ENCODE measurements around the gene VAMP4.
"Not testable (repeated sequence)": the region's sequence is repeated elsewhere in the genome, so short reads cannot be mapped to it uniquely, and the experiment has no call there.

The VAMP4 gene

GRCh38 chr1:171748651-171749050 lies 6.8 kb upstream of the VAMP4 start:
- FAIRE-seq = no peak

GRCh38 chr1:171744986-171745385 lies 3.1 kb upstream of the VAMP4 start:
- no peak for FAIRE-seq

- no peak for FAIRE-seq
Observed at GRCh38 chr1:171743081-171743870, 1.4 kb upstream of the VAMP4 start.

DNA sequence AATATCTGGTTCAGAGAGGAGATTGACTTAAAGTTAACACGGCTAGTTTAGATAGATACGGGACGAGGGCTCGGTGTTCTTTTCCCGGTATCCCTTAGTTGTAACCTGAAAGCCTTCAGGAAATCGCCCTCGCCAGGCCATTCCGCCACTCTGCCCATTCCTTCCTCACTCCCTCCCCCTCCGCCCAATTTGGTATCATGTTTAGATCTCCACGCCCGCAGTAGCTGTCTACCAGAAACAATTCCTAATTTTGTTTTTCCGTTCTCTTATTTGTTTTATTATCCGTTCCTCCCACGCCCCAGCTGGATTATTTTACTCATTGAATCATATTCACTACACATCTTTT lies 685 bp upstream of the VAMP4 start:
- no peak for FAIRE-seq

DNA sequence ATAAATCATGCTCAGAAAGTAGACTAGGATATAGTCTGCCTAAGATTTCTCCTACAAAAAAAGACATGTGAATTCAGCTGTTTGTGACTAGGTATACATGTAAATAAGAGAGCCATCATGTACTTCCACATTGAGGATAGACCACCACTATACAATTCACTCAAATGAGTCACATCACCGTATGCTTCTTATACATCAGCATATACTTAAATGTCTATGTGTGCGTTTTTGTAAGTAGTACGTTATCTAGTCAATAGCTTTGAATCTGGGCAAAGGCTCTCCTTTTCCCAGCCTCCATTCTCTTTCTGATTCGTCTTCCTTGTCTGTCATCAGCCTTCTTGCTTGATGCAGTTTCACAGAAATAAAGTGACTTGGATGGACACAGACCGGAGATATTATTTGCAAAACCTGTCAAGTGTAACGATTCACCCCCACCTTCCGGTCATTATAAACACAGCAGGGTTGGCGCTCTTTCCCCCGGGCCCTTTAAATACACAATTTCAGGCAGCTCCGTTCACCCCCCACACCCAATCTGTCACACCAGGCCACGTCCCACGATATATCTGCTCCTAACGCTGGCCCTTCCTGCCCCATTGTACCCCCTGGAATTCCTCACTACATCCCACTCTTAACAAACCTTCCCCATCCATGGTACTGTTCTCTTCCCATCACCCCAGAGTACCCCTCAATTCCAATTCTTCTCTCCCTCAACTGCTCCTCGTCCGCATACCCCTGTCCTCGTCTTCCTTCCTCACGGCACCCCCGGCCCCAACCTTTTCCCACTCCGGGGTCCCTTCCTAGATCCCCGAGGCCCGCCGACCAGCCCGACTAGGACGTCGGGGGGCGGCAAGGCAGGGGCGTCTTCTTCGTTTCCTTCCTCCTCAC lies 636 bp downstream of the VAMP4 start:
- FAIRE-seq = no peak

DNA sequence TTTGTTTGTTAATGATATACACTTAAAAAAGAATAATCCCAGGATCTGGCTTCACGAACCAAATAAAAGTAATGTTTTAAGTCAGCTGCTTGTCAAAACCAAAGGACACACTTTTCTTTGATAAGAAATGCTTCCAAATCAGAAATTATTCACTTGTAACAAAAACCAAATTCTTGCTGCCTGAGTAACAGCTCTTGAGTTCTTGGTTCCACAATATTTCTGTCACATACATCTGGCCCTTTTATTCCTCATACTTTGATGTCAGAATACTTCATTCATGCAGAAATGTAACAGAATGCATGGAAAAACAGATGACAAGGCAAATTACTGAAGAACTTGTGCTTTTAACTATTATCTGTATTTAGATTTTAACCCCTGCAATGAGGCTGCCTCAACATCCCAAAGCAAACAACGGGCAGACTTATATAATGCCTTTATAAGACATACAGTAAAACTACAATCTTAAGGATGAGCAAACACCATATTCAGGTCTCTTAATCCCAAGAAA lies 1.5 kb downstream of the VAMP4 start:
- no peak for FAIRE-seq

DNA sequence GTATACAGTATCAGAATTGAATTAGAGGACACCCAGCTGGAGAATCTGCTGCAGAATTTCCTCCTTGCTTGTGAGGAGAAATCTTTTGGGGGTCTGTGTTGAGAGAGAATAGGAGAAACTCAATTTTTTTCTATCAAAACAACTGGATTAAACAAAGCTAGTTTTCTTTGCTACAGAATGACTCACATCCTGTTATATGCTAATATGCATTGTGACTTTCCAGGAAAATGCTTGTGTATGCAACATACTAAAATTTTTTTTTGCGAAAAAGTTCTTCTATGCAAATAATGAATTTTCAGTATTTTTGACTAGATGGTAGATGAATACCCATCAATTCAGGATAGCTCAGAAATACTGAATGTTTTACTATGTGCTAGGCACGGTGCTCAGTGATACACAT lies 2.2 kb downstream of the VAMP4 start:
- FAIRE-seq = no peak

GRCh38 chr1:171738911-171739310 lies 3.0 kb downstream of the VAMP4 start:
- FAIRE-seq = no peak

GRCh38 chr1:171736196-171736595 lies 5.7 kb downstream of the VAMP4 start:
- no peak for FAIRE-seq

DNA sequence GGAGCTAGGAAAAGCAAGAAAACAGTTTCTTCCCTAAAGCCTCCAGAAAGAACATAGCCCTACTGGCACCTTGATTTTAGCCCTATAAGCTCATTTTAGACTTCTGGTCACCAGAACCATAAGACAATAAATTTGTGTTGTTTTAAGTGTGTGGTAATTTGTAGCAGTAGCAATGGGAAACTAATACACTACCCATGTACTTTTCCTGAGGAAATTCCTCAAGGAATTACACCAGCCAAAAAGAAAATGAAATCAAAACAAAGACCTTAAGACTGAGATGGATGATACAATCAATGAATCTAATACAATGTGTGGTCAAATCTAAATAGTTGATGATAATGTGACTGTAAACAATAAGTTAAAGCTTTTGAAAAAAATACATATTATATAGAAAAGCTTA lies 11.8 kb downstream of the VAMP4 start:
- no peak for FAIRE-seq

DNA sequence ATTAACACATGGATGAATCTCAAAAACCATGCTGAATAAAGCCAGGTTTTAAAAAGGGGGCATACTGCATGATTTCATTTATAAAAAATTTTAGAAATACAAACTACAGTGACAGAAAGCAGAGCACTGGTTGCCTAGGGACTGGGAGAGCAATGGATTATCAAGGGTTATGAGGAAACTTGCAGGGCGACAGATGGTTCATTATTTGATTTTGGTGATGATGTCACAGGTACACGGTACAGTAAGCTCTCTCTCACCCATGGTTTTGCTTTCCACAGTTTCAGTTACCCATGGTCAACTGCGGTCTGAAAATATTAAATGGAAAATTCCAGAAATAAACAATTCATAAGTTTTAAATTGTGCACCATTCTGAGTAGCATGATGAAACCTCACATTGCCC lies 14.1 kb downstream of the VAMP4 start:
- peak; percentile 99 for FAIRE-seq

- not testable (repeated sequence) for FAIRE-seq
Observed at GRCh38 chr1:171723180-171723579, 18.7 kb downstream of the VAMP4 start.

GRCh38 chr1:171718848-171719247 lies 23.0 kb downstream of the VAMP4 start:
- FAIRE-seq = no peak

DNA sequence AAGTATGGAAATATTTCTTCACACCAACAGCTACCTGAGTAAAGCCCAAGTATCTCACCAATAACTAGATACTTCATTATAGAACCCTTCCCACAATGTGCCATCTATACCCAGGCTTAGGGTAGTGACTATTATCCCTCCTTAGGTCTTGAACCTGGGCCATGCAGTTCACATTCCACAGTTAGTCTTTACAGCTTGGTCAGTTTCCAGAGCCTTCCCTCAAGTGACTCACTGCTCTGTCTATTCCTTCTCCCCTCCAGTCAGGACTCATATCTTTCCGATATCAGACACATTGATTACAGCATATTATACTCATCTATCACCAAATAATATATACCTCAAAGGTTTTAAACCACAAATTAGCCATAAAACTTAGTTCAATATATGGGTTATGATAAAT lies 23.6 kb downstream of the VAMP4 start:
- no peak for FAIRE-seq

DNA sequence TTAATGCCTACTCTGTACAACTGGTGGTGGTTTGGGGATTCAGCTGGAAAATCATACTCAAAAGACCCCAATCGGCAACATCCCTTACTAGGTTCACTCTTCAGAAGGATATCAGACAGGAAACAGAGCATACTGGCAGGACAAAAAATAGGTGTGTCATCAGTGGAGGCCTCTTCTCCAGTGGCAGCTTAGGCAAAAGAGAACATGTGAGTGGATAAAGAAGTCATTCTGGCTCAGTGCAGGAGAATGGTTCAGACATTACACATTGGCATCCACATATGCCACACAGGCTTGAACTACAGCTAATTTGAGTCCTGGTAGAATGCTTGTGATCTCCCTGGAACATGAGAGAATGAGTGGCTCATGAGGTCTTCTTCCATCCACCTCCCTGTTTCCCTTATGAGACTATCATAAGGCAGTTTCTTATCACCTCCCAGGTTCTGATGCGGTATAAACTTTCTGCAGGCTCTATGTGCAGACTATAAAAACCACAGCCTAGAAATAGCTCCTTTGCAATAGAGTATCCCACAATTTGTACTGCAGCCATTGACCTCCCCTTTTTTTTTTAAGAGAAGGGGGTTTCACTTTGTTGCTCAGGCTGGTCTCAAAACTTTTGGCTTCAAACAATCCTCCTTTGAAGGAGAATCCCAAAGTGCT lies 24.7 kb downstream of the VAMP4 start:
- no peak for FAIRE-seq

- peak; percentile 75 for FAIRE-seq
Observed at GRCh38 chr1:171716616-171717015, 25.2 kb downstream of the VAMP4 start.

DNA sequence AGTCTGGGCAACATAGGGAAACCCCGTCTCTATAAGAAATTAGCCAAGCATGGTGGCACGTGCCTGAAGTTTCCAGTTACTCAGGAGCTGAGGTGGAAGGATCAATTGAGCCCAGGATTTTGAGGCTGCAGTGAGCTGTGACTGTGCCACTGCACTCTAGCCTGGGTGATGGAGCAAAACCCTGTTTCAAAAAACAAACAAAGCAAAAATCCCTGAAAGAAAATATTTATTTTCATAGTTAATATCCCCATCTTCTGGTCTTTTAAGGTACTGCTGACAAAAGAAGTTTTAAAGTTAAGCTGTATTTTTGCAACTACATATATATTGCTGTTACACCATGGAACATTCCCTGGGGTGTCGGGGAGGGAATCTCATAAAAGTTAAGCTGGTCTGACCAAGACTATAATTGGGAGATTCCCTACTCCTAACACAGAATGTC lies 26.0 kb downstream of the VAMP4 start:
- no peak for FAIRE-seq

DNA sequence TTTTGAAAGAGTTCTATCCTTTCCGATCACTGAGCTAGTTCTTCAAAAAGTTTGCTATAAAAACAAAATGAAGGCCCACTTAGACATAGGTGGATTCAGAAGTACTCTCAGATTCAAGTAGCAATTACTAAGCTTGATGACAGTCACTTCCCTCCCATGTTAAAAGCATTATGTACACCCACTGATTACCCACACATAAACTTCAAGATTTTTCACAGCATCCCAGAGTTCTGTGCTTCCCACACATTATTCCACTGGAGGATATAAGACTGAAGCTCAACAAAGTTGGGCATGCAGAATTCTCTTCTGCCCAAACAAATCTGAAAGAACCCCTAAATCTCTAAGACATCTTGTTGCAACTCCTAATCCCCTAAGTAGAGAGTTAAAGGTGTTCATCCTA lies 29.5 kb downstream of the VAMP4 start:
- FAIRE-seq = no peak

GRCh38 chr1:171711643-171712042 lies 30.2 kb downstream of the VAMP4 start:
- no peak for FAIRE-seq

DNA sequence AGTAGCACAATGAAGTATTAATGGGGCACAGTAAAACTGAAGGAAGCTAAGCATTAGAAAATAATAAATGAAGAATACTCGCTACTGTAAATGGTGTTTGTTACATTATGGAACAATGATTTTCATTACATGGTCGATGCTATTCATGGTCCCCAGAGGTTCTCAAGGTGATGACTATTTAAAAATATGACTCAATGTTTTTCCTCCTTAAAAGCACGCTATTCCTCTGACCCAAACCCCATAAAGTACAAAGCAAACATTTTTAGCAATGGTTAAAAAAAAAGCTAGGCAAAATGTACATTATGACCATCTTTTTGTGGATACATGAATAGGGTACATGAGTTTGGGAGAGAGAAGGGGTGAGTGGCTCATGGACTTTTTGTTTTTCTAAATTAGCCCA lies 34.3 kb downstream of the VAMP4 start:
- FAIRE-seq = no peak

GRCh38 chr1:171702598-171702997 lies 39.3 kb downstream of the VAMP4 start:
- FAIRE-seq = no peak

GRCh38 chr1:171699531-171699930 lies 42.3 kb downstream of the VAMP4 start:
- no peak for FAIRE-seq

DNA sequence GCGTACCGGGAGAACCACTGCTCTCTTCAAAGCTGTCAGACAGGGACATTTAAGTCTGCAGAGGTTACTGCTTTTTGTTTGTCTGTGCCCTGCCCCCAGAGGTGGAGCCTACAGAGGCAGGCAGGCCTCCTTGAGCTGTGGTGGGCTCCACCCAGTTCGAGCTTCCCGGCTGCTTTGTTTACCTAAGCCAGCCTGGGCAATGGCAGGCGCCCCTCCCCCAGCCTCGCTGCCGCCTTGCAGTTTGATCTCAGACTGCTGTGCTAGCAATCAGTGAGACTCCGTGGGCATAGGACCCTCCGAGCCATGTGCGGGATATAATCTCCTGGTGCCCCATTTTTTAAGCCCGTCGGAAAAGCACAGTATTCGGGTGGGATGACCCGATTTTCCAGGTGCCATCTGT lies 46.1 kb downstream of the VAMP4 start:
- FAIRE-seq = not testable (repeated sequence)
